ENCODE results near the gene RIPK4.
"Not testable (repeated sequence)": the region's sequence is repeated elsewhere in the genome, so short reads cannot be mapped to it uniquely, and the experiment has no call there.

RIPK4 gene

GRCh38 chr21:41706678-41707077 is 60.2 kb downstream of the RIPK4 start:
- Mint-ChIP-seq H3K27me3 (peaks cover 53% of the 10 kb centered on the region), H3K27ac (peak overlapping the region; percentile 22), H3K36me3 (ENCODE audit: low read depth) (no peaks in the 10 kb centered on the region), H3K4me1 (ENCODE audit: low read depth) (peaks cover 11% of the 10 kb centered on the region), H3K9me3 (peaks cover 8% of the 10 kb centered on the region), H3K4me3 (no peak overlapping the region)
- no peak for DNase-seq

DNA sequence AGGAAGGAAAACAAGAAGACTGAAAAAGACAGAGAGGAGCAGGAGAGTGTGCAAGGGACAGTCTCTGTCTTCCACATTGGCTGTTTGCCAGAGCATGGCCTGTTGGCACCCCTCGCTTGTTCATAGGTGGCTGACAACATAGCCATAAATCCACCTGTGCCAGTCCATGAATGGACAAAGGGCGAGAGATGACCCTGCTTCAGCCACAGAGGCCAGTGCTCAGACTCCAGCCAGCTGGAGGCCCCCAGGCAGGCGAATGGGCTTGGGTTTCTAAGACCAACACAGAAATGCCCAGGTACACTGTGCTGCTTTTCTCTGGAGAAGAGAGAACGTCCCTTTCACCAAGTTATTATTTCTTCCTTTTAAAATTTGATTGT is 60.6 kb downstream of the RIPK4 start:
- Mint-ChIP-seq H3K36me3 (ENCODE audit: low read depth) (no peaks in the 10 kb centered on the region), H3K9me3 (peaks cover 8% of the 10 kb centered on the region), H3K27me3 (peaks cover 51% of the 10 kb centered on the region), H3K27ac (no peak overlapping the region), H3K4me3 (no peak overlapping the region), H3K4me1 (ENCODE audit: low read depth) (peaks cover 11% of the 10 kb centered on the region)
- DNase-seq = no peak

DNA sequence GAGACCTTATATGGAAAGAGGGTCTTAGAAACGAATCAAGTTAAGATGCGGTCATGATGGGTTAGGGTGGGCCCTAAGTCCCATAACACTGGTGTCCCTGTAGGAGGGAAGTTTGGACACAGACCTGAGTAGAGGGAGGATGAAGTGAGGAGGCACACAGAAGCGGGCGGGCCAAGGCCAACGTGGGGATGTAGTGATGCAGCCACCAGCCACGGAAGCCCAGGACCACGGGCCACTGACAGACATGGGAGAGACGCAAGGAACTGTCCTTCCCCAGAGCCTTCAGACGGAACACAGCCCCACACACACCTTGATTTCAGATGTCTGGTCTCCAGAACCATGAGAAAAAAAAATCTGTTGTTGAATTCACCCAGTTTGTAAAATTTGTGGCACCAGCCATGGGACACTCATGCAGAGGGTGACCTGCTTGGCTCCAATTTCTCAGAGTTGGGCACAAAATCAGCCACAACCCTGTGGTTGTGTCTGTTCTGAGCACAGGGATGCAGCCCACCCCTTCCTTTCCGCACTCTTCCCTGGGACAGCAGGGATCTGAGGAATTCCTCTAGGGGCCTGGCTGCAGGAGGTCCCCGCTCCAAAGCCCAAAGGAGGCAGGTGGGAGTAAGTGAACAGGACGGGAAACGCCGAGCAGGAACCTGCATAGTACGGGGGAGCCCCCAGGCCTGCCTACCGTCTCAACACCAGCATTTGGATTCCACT is 61.1 kb downstream of the RIPK4 start:
- H3K4me3 Mint-ChIP-seq = no peak overlapping the region
- no peak overlapping the region for H3K27ac Mint-ChIP-seq
- peaks cover 8% of the 10 kb centered on the region for H3K9me3 Mint-ChIP-seq
- peaks cover 48% of the 10 kb centered on the region for H3K27me3 Mint-ChIP-seq
- no peaks in the 10 kb centered on the region for H3K36me3 Mint-ChIP-seq (ENCODE audit: low read depth)
- DNase-seq = no peak
- H3K4me1 Mint-ChIP-seq (ENCODE audit: low read depth) = peaks cover 13% of the 10 kb centered on the region

- H3K36me3 Mint-ChIP-seq (ENCODE audit: low read depth) = no peaks in the 10 kb centered on the region
- H3K4me3 Mint-ChIP-seq = no peak overlapping the region
- no peak for DNase-seq
- peaks cover 41% of the 10 kb centered on the region for H3K27me3 Mint-ChIP-seq
- no peak overlapping the region for H3K27ac Mint-ChIP-seq
- peaks cover 8% of the 10 kb centered on the region for H3K9me3 Mint-ChIP-seq
- peaks cover 13% of the 10 kb centered on the region for H3K4me1 Mint-ChIP-seq (ENCODE audit: low read depth)
Measured at GRCh38 chr21:41703857-41704501, 62.9 kb downstream of the RIPK4 start.

- DNase-seq = no peak
- Mint-ChIP-seq H3K9me3 (peaks cover 2% of the 10 kb centered on the region), H3K27me3 (peaks cover 38% of the 10 kb centered on the region), H3K36me3 (ENCODE audit: low read depth) (no peaks in the 10 kb centered on the region), H3K27ac (no peak overlapping the region), H3K4me1 (ENCODE audit: low read depth) (peaks cover 5% of the 10 kb centered on the region), H3K4me3 (no peak overlapping the region)
Measured at GRCh38 chr21:41701749-41702148, 65.1 kb downstream of the RIPK4 start.

GRCh38 chr21:41699311-41699710 is 67.5 kb downstream of the RIPK4 start:
- no peaks in the 10 kb centered on the region for H3K36me3 Mint-ChIP-seq (ENCODE audit: low read depth)
- DNase-seq = no peak
- no peak overlapping the region for H3K27ac Mint-ChIP-seq
- H3K4me1 Mint-ChIP-seq (ENCODE audit: low read depth) = peaks cover 2% of the 10 kb centered on the region
- H3K4me3 Mint-ChIP-seq = no peak overlapping the region
- no peaks in the 10 kb centered on the region for H3K9me3 Mint-ChIP-seq
- peaks cover 29% of the 10 kb centered on the region for H3K27me3 Mint-ChIP-seq

DNA sequence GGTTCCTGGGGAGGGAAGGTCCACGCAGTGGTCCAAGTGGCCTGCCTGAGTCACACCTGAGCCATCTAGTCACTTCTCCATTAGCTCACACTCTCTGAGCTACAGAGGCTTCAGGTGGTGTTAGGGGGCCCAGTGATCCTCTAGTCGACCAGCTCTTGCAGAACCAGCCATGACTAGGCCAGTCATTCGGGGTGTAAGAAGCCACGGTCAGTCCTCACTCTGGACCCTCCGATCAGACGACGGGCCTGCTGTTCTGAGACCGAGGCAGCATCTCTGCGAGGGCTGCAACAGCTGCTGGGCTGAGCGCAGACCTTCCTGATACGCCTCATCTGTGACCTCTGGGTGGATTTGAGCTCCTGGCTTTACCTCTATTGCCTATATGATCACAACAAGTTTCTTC is 68.8 kb downstream of the RIPK4 start:
- no peaks in the 10 kb centered on the region for H3K36me3 Mint-ChIP-seq (ENCODE audit: low read depth)
- DNase-seq = no peak
- no peak overlapping the region for H3K4me3 Mint-ChIP-seq
- peaks cover 31% of the 10 kb centered on the region for H3K27me3 Mint-ChIP-seq
- H3K4me1 Mint-ChIP-seq (ENCODE audit: low read depth) = peaks cover 2% of the 10 kb centered on the region
- H3K9me3 Mint-ChIP-seq = no peaks in the 10 kb centered on the region
- no peak overlapping the region for H3K27ac Mint-ChIP-seq

GRCh38 chr21:41695513-41695912 is 71.3 kb downstream of the RIPK4 start:
- H3K9me3 Mint-ChIP-seq = no peaks in the 10 kb centered on the region
- no peak overlapping the region for H3K4me3 Mint-ChIP-seq
- H3K27ac Mint-ChIP-seq = no peak overlapping the region
- DNase-seq = no peak
- H3K27me3 Mint-ChIP-seq = peaks cover 25% of the 10 kb centered on the region
- no peaks in the 10 kb centered on the region for H3K36me3 Mint-ChIP-seq (ENCODE audit: low read depth)
- H3K4me1 Mint-ChIP-seq (ENCODE audit: low read depth) = no peaks in the 10 kb centered on the region

GRCh38 chr21:41694042-41694441 is 72.8 kb downstream of the RIPK4 start:
- H3K36me3 Mint-ChIP-seq (ENCODE audit: low read depth); H3K4me3 Mint-ChIP-seq; H3K4me1 Mint-ChIP-seq (ENCODE audit: low read depth); DNase-seq; H3K9me3 Mint-ChIP-seq; H3K27ac Mint-ChIP-seq: not testable (repeated sequence)
- H3K27me3 Mint-ChIP-seq = peaks cover 19% of the 10 kb centered on the region

GRCh38 chr21:41692185-41692565 is 74.7 kb downstream of the RIPK4 start:
- no peak for DNase-seq
- no peaks in the 10 kb centered on the region for H3K4me1 Mint-ChIP-seq (ENCODE audit: low read depth)
- no peak overlapping the region for H3K27ac Mint-ChIP-seq
- H3K27me3 Mint-ChIP-seq = peaks cover 22% of the 10 kb centered on the region
- H3K4me3 Mint-ChIP-seq = no peak overlapping the region
- H3K9me3 Mint-ChIP-seq = no peaks in the 10 kb centered on the region
- no peaks in the 10 kb centered on the region for H3K36me3 Mint-ChIP-seq (ENCODE audit: low read depth)

DNA sequence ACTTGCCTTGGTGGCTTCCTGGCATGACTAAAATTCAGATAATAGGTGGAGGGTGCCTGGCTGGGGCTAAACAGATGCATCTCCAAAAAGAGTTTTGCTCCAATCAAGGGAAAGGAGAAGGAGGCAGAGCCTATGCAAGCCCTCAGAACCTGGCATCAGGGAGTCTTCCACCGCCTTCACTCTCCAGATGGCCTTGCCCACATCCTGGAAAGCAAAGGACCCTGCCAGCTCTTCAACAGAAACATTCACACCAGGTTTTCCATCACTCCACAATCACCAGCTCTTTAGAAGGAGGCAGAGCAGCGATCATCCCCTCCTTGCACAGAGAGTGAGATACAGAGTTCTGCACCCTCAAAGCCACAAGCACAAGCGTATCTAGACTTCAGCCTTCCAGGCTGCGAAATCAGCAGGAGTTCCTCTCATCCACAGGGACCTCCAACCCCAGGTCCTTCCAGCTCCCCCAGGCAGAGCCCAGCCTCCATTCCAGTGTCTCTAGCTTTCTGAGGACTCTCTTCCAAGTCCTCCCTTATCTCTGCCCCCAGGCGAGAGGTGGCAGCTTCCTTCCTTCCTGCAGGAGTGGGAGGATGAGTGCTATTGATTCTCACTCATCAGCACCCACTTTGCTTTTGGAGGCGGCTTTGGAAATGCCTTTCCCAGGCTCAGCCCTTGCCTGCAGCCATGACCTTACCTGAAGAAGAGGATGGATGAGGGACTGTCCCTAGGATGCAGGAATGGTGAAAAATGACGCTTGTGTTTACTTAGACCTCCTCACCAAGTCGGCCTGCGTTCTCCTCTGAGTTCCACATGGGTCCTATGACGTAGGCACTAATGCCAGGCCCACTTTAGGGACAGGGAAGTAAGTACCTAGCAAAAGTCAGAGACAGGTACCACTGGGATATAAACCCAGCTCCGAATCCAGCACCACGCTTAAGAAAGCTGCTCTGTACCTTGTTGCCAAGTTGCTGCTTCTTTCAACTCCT is 75.4 kb downstream of the RIPK4 start:
- no peak overlapping the region for H3K4me3 Mint-ChIP-seq
- no peaks in the 10 kb centered on the region for H3K36me3 Mint-ChIP-seq (ENCODE audit: low read depth)
- H3K27ac Mint-ChIP-seq = no peak overlapping the region
- H3K27me3 Mint-ChIP-seq = peaks cover 22% of the 10 kb centered on the region
- no peaks in the 10 kb centered on the region for H3K9me3 Mint-ChIP-seq
- no peaks in the 10 kb centered on the region for H3K4me1 Mint-ChIP-seq (ENCODE audit: low read depth)
- DNase-seq = no peak

Data from activated T-cell treated with anti-CD3 and anti-CD28 coated beads, Interleukin-2, amount 50 U/mL, for 24 hours (primary cell).